Measurements from ENCODE around the gene KLK1. TPM values are rescaled to one million over a fixed set of nuclear protein-coding genes. Genes with fewer than 3 reads are reported as not detected.

Gene KLK1
- total RNA-seq, 3 donors from 2014 or later = 0.33 to 0.44 TPM; not detected in 1

- Histone ChIP-seq H3K36me3 (no peaks in the 10 kb centered on the region), H3K27me3 (peaks cover 0 to 46% of the 10 kb centered on the region in 2 donors), H3K4me1 (no peaks in the 10 kb centered on the region), H3K9me3 (no peaks in the 10 kb centered on the region), H3K4me3 (no peak overlapping the region), H3K27ac (no peak overlapping the region)
- DNase-seq (ENCODE audit: low spot score in 2 of 2) = no peak
- TF ChIP-seq CTCF (IDR thresholded peaks at IDR 0.05) = no peak
- TF ChIP-seq POLR2AphosphoS5 (IDR thresholded peaks at IDR 0.05) = no peak
- no peak for TF ChIP-seq POLR2A (IDR thresholded peaks at IDR 0.05)
- intact Hi-C loops (cut with DNase I; ENCODE audit: low total_unique reads) = no loop called here
Measured at GRCh38 chr19:50861496-50862286, 38.1 kb upstream of the KLK1 start.

- no peak overlapping the region for H3K27ac ChIP-seq
- no peak overlapping the region for H3K4me3 ChIP-seq
- intact Hi-C loops (cut with DNase I; ENCODE audit: low total_unique reads) = no loop called here
- no peaks in the 10 kb centered on the region for H3K9me3 ChIP-seq
- no peaks in the 10 kb centered on the region for H3K4me1 ChIP-seq
- DNase-seq (ENCODE audit: low spot score in 2 of 2) = no peak
- H3K27me3 ChIP-seq = peaks cover 0 to 45% of the 10 kb centered on the region in 2 donors
- TF ChIP-seq POLR2A (IDR thresholded peaks at IDR 0.05) (no peak), POLR2AphosphoS5 (IDR thresholded peaks at IDR 0.05) (no peak), CTCF (IDR thresholded peaks at IDR 0.05) (no peak)
- H3K36me3 ChIP-seq = no peaks in the 10 kb centered on the region
Measured at GRCh38 chr19:50861010-50861409, 37.4 kb upstream of the KLK1 start.

- no peak for DNase-seq (ENCODE audit: low spot score in 2 of 2)
- no peak for TF ChIP-seq CTCF (IDR thresholded peaks at IDR 0.05)
- TF ChIP-seq POLR2A (IDR thresholded peaks at IDR 0.05) = no peak
- no peak for TF ChIP-seq POLR2AphosphoS5 (IDR thresholded peaks at IDR 0.05)
- no peaks in the 10 kb centered on the region for H3K9me3 ChIP-seq
- no peaks in the 10 kb centered on the region for H3K4me1 ChIP-seq
- no peaks in the 10 kb centered on the region for H3K36me3 ChIP-seq
- no peak overlapping the region for H3K4me3 ChIP-seq
- intact Hi-C loops (cut with DNase I; ENCODE audit: low total_unique reads) = no loop called here
- peaks cover 0 to 57% of the 10 kb centered on the region in 2 donors for H3K27me3 ChIP-seq
- H3K27ac ChIP-seq = no peak overlapping the region
Measured at GRCh38 chr19:50859849-50860248, 36.3 kb upstream of the KLK1 start.

- no peak for DNase-seq (ENCODE audit: low spot score in 2 of 2)
- H3K4me3 ChIP-seq = no peak overlapping the region
- no peaks in the 10 kb centered on the region for H3K4me1 ChIP-seq
- peaks cover 0 to 65% of the 10 kb centered on the region in 2 donors for H3K27me3 ChIP-seq
- H3K9me3 ChIP-seq = no peaks in the 10 kb centered on the region
- H3K36me3 ChIP-seq = no peaks in the 10 kb centered on the region
- intact Hi-C loops (cut with DNase I; ENCODE audit: low total_unique reads) = no loop called here
- H3K27ac ChIP-seq = no peak overlapping the region
- no peak for TF ChIP-seq CTCF (IDR thresholded peaks at IDR 0.05)
- no peak for TF ChIP-seq POLR2A (IDR thresholded peaks at IDR 0.05)
- TF ChIP-seq POLR2AphosphoS5 (IDR thresholded peaks at IDR 0.05) = no peak
Measured at GRCh38 chr19:50858886-50859285, 35.3 kb upstream of the KLK1 start.

GRCh38 chr19:50857366-50857765 is 33.8 kb upstream of the KLK1 start:
- H3K27ac ChIP-seq = no peak overlapping the region

More at GRCh38 chr19:50857366-50857765, 33.8 kb upstream of the KLK1 start:
- TF ChIP-seq POLR2A (IDR thresholded peaks at IDR 0.05) (no peak), CTCF (IDR thresholded peaks at IDR 0.05) (no peak), POLR2AphosphoS5 (IDR thresholded peaks at IDR 0.05) (no peak)
- Histone ChIP-seq H3K9me3 (no peaks in the 10 kb centered on the region), H3K27me3 (peaks cover 0 to 57% of the 10 kb centered on the region in 2 donors), H3K4me3 (no peak overlapping the region), H3K36me3 (no peaks in the 10 kb centered on the region), H3K4me1 (no peaks in the 10 kb centered on the region)
- no peak for DNase-seq (ENCODE audit: low spot score in 2 of 2)
- intact Hi-C loops (cut with DNase I; ENCODE audit: low total_unique reads) = no loop called here

Measured in breast epithelium (tissue), 4 donors.